Osteoblast (primary cell): ENCODE data around the gene PRR13. TPM values are rescaled to one million over a fixed set of nuclear protein-coding genes. Genes with fewer than 3 reads are reported as not detected.

Experiments used
- DNase-seq: peaks from one replicate; pipeline ENCODE4 v3.0.0; 2011; ENCODE audit warnings: low spot score, mixed read lengths; ENCODE audit not compliant: insufficient read length; ENCODE audit errors: missing footprints
- H2AFZ ChIP-seq: 2 replicates; pipeline ENCODE4 v1.6.0; 2011; ENCODE audit warnings: mild to moderate bottlenecking, low read length
- H3K27ac ChIP-seq: 2 replicates; pipeline ENCODE4 v1.5.1; 2011; ENCODE audit warnings: mild to moderate bottlenecking, low read depth, low read length, moderate library complexity
- H3K27me3 ChIP-seq: 2 replicates; pipeline ENCODE4 v1.6.0; 2012; ENCODE audit warnings: mild to moderate bottlenecking, control low read depth, inconsistent platforms, low read length, moderate library complexity; ENCODE audit not compliant: insufficient read depth
- H3K36me3 ChIP-seq: 2 replicates; pipeline ENCODE4 v1.5.1; 2011; ENCODE audit warnings: mild to moderate bottlenecking, low read length, control low read depth, moderate library complexity; ENCODE audit not compliant: insufficient read depth
- H3K4me1 ChIP-seq: 2 replicates; pipeline ENCODE4 v1.5.1; 2011; ENCODE audit warnings: mild to moderate bottlenecking, low read length, control low read depth, moderate library complexity; ENCODE audit not compliant: insufficient read depth
- H3K4me2 ChIP-seq: 2 replicates; pipeline ENCODE4 v1.6.0; 2011; ENCODE audit warnings: mild to moderate bottlenecking, low read length; ENCODE audit not compliant: insufficient read depth
- H3K4me3 ChIP-seq: fragments of 200-600 bp; sonication (generic); 3 replicates; pipeline ENCODE4 v1.5.1; 2012; ENCODE audit warnings: mild to moderate bottlenecking, low read length, inconsistent platforms; ENCODE audit not compliant: insufficient read depth
- H3K79me2 ChIP-seq: 2 replicates; pipeline ENCODE4 v1.6.0; 2012; ENCODE audit warnings: mild to moderate bottlenecking, low read length, control low read depth, inconsistent platforms; ENCODE audit not compliant: insufficient read depth
- H3K9me3 ChIP-seq: 2 replicates; pipeline ENCODE4 v1.5.1; 2011; ENCODE audit warnings: low read depth, low read length, control low read depth
- H4K20me1 ChIP-seq: 2 replicates; pipeline ENCODE4 v1.6.0; 2012; ENCODE audit warnings: mild to moderate bottlenecking, low read length, control low read depth; ENCODE audit not compliant: insufficient read depth
- total RNA-seq: library from RNA; depleted of rRNA; stranded (reverse); fragments of >200 nt; gene quantifications from 2 replicates; pipeline ENCODE4 v1.2.3, GENCODE V29; 2012
- TF ChIP-seq, protein P1 (sequence below): IDR thresholded peaks from 2 replicates; pipeline ENCODE4 v1.5.1; 2011; ENCODE audit warnings: mild to moderate bottlenecking, low read depth, low read length, moderate library complexity; ENCODE audit errors: extremely low read depth

The PRR13 gene
- total RNA-seq, 1 donor: 55.0 TPM

DNA sequence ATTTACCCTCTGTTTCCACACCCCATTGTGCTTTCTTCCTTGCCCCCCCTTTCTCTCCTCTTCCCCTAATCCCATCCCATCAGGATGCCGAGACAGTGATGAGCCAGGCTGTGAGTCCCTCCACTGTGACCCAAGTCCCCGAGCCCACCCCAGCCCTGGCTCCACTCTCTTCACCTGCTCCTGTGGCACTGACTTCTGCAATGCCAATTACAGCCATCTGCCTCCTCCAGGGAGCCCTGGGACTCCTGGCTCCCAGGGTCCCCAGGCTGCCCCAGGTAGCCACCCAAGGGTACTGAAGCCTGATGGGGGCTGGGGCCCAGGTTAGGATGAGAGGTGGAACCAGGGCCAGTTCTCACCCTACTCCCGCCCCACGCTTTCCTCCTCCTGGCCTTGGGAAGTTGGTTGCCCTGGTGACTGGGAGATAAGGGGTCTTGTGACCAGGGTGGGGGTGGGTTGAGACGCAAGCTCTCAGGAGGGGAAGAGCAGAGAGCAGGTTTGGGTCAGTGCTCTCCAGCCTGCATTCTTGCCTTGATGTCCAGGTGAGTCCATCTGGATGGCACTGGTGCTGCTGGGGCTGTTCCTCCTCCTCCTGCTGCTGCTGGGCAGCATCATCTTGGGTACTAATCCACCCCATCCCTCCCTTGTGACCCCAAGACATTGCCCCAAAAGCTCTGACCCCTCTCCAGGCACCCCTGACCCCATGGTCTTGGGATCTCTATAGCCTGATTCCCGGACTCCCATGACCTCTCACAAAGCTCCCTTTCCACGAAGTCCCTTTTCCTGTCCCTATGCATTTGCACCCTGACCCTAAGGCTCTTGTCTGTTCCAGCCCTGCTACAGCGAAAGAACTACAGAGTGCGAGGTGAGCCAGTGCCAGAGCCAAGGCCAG is 16.7 kb upstream of the PRR13 start:
- no peak overlapping the region for H3K27ac ChIP-seq
- H4K20me1 ChIP-seq: no peaks in the 10 kb centered on the region
- DNase-seq: no peak
- no peak overlapping the region for H2AFZ ChIP-seq
- H3K4me2 ChIP-seq: no peak overlapping the region
- TF ChIP-seq, protein P1, sequence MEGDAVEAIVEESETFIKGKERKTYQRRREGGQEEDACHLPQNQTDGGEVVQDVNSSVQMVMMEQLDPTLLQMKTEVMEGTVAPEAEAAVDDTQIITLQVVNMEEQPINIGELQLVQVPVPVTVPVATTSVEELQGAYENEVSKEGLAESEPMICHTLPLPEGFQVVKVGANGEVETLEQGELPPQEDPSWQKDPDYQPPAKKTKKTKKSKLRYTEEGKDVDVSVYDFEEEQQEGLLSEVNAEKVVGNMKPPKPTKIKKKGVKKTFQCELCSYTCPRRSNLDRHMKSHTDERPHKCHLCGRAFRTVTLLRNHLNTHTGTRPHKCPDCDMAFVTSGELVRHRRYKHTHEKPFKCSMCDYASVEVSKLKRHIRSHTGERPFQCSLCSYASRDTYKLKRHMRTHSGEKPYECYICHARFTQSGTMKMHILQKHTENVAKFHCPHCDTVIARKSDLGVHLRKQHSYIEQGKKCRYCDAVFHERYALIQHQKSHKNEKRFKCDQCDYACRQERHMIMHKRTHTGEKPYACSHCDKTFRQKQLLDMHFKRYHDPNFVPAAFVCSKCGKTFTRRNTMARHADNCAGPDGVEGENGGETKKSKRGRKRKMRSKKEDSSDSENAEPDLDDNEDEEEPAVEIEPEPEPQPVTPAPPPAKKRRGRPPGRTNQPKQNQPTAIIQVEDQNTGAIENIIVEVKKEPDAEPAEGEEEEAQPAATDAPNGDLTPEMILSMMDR: no peak
- H3K79me2 ChIP-seq: no peaks in the 10 kb centered on the region
- H3K27me3 ChIP-seq: no peaks in the 10 kb centered on the region
- no peaks in the 10 kb centered on the region for H3K9me3 ChIP-seq
- H3K4me3 ChIP-seq: no peak overlapping the region
- peaks cover 16% of the 10 kb centered on the region for H3K4me1 ChIP-seq
- no peaks in the 10 kb centered on the region for H3K36me3 ChIP-seq

DNA sequence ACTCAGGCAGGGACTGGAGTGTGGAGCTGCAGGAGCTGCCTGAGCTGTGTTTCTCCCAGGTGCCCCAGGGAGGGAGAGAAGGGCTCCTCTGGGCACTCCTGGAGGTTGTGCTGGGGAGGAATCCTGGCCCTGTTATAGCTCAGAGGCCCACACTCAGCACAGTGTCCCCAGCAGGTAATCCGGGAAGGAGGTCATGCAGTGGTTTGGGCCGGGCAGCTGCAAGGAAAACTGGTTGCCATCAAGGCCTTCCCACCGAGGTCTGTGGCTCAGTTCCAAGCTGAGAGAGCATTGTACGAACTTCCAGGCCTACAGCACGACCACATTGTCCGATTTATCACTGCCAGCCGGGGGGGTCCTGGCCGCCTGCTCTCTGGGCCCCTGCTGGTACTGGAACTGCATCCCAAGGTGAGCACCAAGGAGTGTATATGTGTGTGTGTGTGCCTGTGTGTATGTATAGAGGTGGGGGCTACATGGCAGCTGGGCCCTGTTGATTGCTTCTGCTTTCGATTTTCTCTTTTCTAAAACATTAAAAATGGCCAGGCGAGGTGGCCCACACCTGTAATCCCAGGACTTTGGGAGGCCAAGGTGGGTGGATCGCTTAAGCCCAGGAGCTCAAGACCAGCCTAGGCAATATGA is 15.9 kb upstream of the PRR13 start:
- H3K4me3 ChIP-seq: no peak overlapping the region
- no peaks in the 10 kb centered on the region for H3K36me3 ChIP-seq
- no peak overlapping the region for H3K4me2 ChIP-seq
- no peak overlapping the region for H2AFZ ChIP-seq
- H3K9me3 ChIP-seq: no peaks in the 10 kb centered on the region
- H4K20me1 ChIP-seq: no peaks in the 10 kb centered on the region
- TF ChIP-seq, protein P1: no peak
- DNase-seq: no peak
- no peak overlapping the region for H3K27ac ChIP-seq
- no peaks in the 10 kb centered on the region for H3K27me3 ChIP-seq
- H3K79me2 ChIP-seq: no peaks in the 10 kb centered on the region
- H3K4me1 ChIP-seq: peaks cover 18% of the 10 kb centered on the region

- peak; percentile 94 for DNase-seq
- H3K36me3 ChIP-seq: no peaks in the 10 kb centered on the region
- H3K79me2 ChIP-seq: no peaks in the 10 kb centered on the region
- H3K27ac ChIP-seq: no peak overlapping the region
- H3K4me1 ChIP-seq: peaks cover 23% of the 10 kb centered on the region
- no peak overlapping the region for H3K4me2 ChIP-seq
- no peaks in the 10 kb centered on the region for H3K27me3 ChIP-seq
- no peaks in the 10 kb centered on the region for H3K9me3 ChIP-seq
- TF ChIP-seq, protein P1: no peak
- H2AFZ ChIP-seq: no peak overlapping the region
- H3K4me3 ChIP-seq: no peak overlapping the region
- no peaks in the 10 kb centered on the region for H4K20me1 ChIP-seq
These were observed 13.5 kb upstream of the PRR13 start for GRCh38 chr12:53427905-53428594.

GRCh38 chr12:53428741-53429140 is 12.8 kb upstream of the PRR13 start:
- H3K27me3 ChIP-seq: no peaks in the 10 kb centered on the region
- no peaks in the 10 kb centered on the region for H4K20me1 ChIP-seq
- H2AFZ ChIP-seq: no peak overlapping the region
- no peaks in the 10 kb centered on the region for H3K9me3 ChIP-seq
- no peak overlapping the region for H3K4me2 ChIP-seq
- H3K36me3 ChIP-seq: no peaks in the 10 kb centered on the region
- DNase-seq: no peak
- H3K4me1 ChIP-seq: peaks cover 23% of the 10 kb centered on the region
- H3K4me3 ChIP-seq: no peak overlapping the region
- no peak overlapping the region for H3K27ac ChIP-seq
- H3K79me2 ChIP-seq: no peaks in the 10 kb centered on the region
- TF ChIP-seq, protein P1: no peak
